Mesendoderm (in vitro differentiated cells): ENCODE results near the gene CACNB2.
A peak's percentile ranks its signal among the peaks of the same experiment; 100 is the strongest.

Experiments
- DNase-seq: peaks from one replicate; pipeline ENCODE4 v3.0.0; 2013
- H2AK5ac ChIP-seq: 2 replicates; pipeline ENCODE4 v1.6.1; 2013; ENCODE audit warnings: low read length, inconsistent platforms
- H2BK120ac ChIP-seq: 2 replicates; pipeline ENCODE4 v1.6.1; 2013; ENCODE audit warnings: low read depth, mild to moderate bottlenecking, low read length, moderate library complexity, mixed read lengths
- H2BK15ac ChIP-seq: replicated peaks from 2 replicates; pipeline ENCODE4 v1.6.1; 2013; ENCODE audit warnings: low read depth, mild to moderate bottlenecking, moderate library complexity
- H2BK5ac ChIP-seq: 2 replicates; pipeline ENCODE4 v1.6.1; 2013; ENCODE audit warnings: low read length, inconsistent platforms
- H3K18ac ChIP-seq: 2 replicates; pipeline ENCODE4 v1.6.1; 2013; ENCODE audit warnings: mild to moderate bottlenecking, low read length, mixed read lengths
- H3K23ac ChIP-seq: one replicate; pipeline ENCODE4 v1.6.1; 2013; ENCODE audit warnings: low read length
- H3K27ac ChIP-seq: 2 replicates; pipeline ENCODE4 v1.5.1; 2013; ENCODE audit warnings: low read depth, mild to moderate bottlenecking, inconsistent platforms, low read length, moderate library complexity
- H3K27me3 ChIP-seq: 2 replicates; pipeline ENCODE4 v1.6.1; 2013; ENCODE audit warnings: low read length, control low read depth, mild to moderate bottlenecking, inconsistent platforms; ENCODE audit not compliant: insufficient read depth, poor library complexity
- H3K36me3 ChIP-seq: 2 replicates; pipeline ENCODE4 v1.6.1; 2013; ENCODE audit warnings: low read length, inconsistent platforms; ENCODE audit not compliant: control insufficient read depth, insufficient read depth
- H3K4ac ChIP-seq: one replicate; pipeline ENCODE4 v1.6.1; 2013; ENCODE audit warnings: low read depth, mild to moderate bottlenecking, low read length, moderate library complexity
- H3K4me1 ChIP-seq: 2 replicates; pipeline ENCODE4 v1.6.1; 2013; ENCODE audit warnings: low read depth, low read length, inconsistent platforms; ENCODE audit not compliant: control insufficient read depth
- H3K4me2 ChIP-seq: 2 replicates; pipeline ENCODE4 v1.6.1; 2013; ENCODE audit warnings: low read length
- H3K4me3 ChIP-seq: 2 replicates; pipeline ENCODE4 v1.5.1; 2013; ENCODE audit warnings: mild to moderate bottlenecking, low read length
- H3K56ac ChIP-seq: one replicate; pipeline ENCODE4 v1.6.1; 2013; ENCODE audit warnings: low read length
- H3K79me1 ChIP-seq: 2 replicates; pipeline ENCODE4 v1.6.1; 2013; ENCODE audit warnings: low read length, inconsistent platforms
- H3K79me2 ChIP-seq: 2 replicates; pipeline ENCODE4 v1.6.1; 2013; ENCODE audit warnings: mild to moderate bottlenecking, low read length; ENCODE audit not compliant: control insufficient read depth, insufficient read depth
- H3K9ac ChIP-seq: 2 replicates; pipeline ENCODE4 v1.6.1; 2013; ENCODE audit warnings: low read length, inconsistent platforms
- H4K5ac ChIP-seq: one replicate; pipeline ENCODE4 v1.6.1; 2013; ENCODE audit warnings: low read length
- H4K8ac ChIP-seq: one replicate; pipeline ENCODE4 v1.6.1; 2013; ENCODE audit warnings: low read depth, mild to moderate bottlenecking, control low read depth, low read length, moderate library complexity
- WGBS: extraction: QIAGEN DNeasy Blood & Tissue Kit; methylation state at CpG from one replicate; pipeline ENCODE4 v1.1.7; 2013; ENCODE audit warnings: low lambda C conversion rate, missing lambda C conversion rate; ENCODE audit not compliant: insufficient coverage; ENCODE audit errors: extremely low coverage; 5-methylcytosine and 5-hydroxymethylcytosine counted together

CACNB2 gene

GRCh38 chr10:18368273-18368672, 228.0 kb downstream of the CACNB2 start:
- DNase-seq, result no peak
- no peak overlapping the region for H4K5ac ChIP-seq
- H3K18ac ChIP-seq, result no peak overlapping the region
- no CpG with 5 or more reads among the region's 3 CpGs for WGBS
- H3K4me3 ChIP-seq, result no peak overlapping the region
- H3K4ac ChIP-seq, result no peak overlapping the region
- H3K27me3 ChIP-seq, result no peaks in the 10 kb centered on the region
- no peak overlapping the region for H2BK15ac ChIP-seq
- H3K4me2 ChIP-seq, result no peak overlapping the region
- no peak overlapping the region for H2BK5ac ChIP-seq
- H3K23ac ChIP-seq, result no peak overlapping the region
- no peaks in the 10 kb centered on the region for H3K36me3 ChIP-seq
- H2AK5ac ChIP-seq, result no peak overlapping the region
- no peaks in the 10 kb centered on the region for H3K4me1 ChIP-seq
- H3K9ac ChIP-seq, result no peak overlapping the region
- H4K8ac ChIP-seq, result no peak overlapping the region
- H3K27ac ChIP-seq, result no peak overlapping the region
- H3K79me1 ChIP-seq, result no peaks in the 10 kb centered on the region
- H2BK120ac ChIP-seq, result no peak overlapping the region
- H3K56ac ChIP-seq, result no peak overlapping the region
- H3K79me2 ChIP-seq, result no peaks in the 10 kb centered on the region

DNA sequence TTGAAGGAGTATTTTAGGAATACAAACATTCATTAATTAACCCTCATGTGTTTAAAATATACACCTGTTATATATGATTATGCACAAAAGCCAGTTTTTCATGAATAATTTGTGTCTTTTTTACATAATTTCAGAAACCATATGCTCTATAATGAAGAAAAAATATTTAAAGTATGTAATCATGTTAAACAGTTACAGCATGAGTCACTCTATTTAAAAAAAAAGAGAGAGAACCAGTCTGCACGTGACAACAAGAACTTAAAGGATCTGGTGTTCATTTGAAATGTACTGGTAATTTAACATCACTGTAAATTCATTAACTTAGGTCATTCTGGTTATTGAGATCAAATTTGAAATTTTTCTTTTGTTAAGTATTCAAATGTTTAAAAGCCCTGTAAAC, 228.5 kb downstream of the CACNB2 start:
- Histone ChIP-seq H3K36me3 (no peaks in the 10 kb centered on the region), H3K18ac (no peak overlapping the region), H3K9ac (no peak overlapping the region), H3K27me3 (no peaks in the 10 kb centered on the region), H3K23ac (no peak overlapping the region), H3K27ac (no peak overlapping the region), H3K4ac (no peak overlapping the region), H4K5ac (no peak overlapping the region), H3K79me1 (no peaks in the 10 kb centered on the region), H2BK15ac (no peak overlapping the region), H4K8ac (no peak overlapping the region), H3K56ac (no peak overlapping the region), H2AK5ac (no peak overlapping the region), H3K4me2 (no peak overlapping the region), H2BK5ac (no peak overlapping the region), H3K4me3 (no peak overlapping the region), H3K79me2 (no peaks in the 10 kb centered on the region), H2BK120ac (no peak overlapping the region), H3K4me1 (no peaks in the 10 kb centered on the region)
- no peak for DNase-seq
- no CpG with 5 or more reads among the region's 1 CpG for WGBS

GRCh38 chr10:18369859-18370473, 229.7 kb downstream of the CACNB2 start:
- H3K79me2 ChIP-seq, result no peaks in the 10 kb centered on the region
- no peak overlapping the region for H2BK15ac ChIP-seq
- no peaks in the 10 kb centered on the region for H3K27me3 ChIP-seq
- no peak overlapping the region for H3K27ac ChIP-seq
- H3K4me3 ChIP-seq, result no peak overlapping the region
- no peak overlapping the region for H3K4me2 ChIP-seq
- no peak overlapping the region for H2BK120ac ChIP-seq
- H4K5ac ChIP-seq, result no peak overlapping the region
- no peak overlapping the region for H3K4ac ChIP-seq
- no peaks in the 10 kb centered on the region for H3K4me1 ChIP-seq
- DNase-seq, result no peak
- H3K56ac ChIP-seq, result no peak overlapping the region
- H4K8ac ChIP-seq, result no peak overlapping the region
- no peak overlapping the region for H3K23ac ChIP-seq
- no peak overlapping the region for H2AK5ac ChIP-seq
- H3K18ac ChIP-seq, result no peak overlapping the region
- WGBS, result no CpG with 5 or more reads among the region's 4 CpGs
- H3K79me1 ChIP-seq, result no peaks in the 10 kb centered on the region
- no peak overlapping the region for H2BK5ac ChIP-seq
- no peaks in the 10 kb centered on the region for H3K36me3 ChIP-seq
- H3K9ac ChIP-seq, result no peak overlapping the region

DNA sequence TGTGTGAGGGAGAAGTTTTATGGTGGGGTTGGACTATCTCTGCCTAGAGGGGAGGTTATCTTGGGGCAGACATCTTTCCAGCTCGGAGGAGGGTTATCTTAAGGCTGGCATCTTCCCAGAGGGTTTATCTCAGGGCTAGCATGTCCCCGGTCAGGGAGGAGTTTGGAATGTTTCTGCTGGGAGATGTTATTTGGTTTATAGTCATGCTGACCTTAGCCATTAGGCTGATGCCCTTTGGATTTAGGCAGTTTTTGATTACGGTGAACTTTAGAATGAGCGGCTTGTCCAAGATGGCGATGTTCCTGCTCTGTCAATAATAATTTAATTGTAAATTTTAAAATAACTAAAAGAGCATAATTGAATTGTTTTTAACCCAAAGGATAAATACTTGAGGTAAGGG, 236.4 kb downstream of the CACNB2 start:
- Histone ChIP-seq H3K79me2 (no peaks in the 10 kb centered on the region), H3K4me3 (no peak overlapping the region), H3K4ac (no peak overlapping the region), H3K56ac (no peak overlapping the region), H3K18ac (no peak overlapping the region), H2AK5ac (no peak overlapping the region), H3K9ac (no peak overlapping the region), H3K4me1 (no peaks in the 10 kb centered on the region), H4K5ac (no peak overlapping the region), H3K27me3 (no peaks in the 10 kb centered on the region), H2BK120ac (no peak overlapping the region), H3K79me1 (no peaks in the 10 kb centered on the region), H4K8ac (no peak overlapping the region), H2BK15ac (no peak overlapping the region), H3K23ac (no peak overlapping the region), H3K27ac (no peak overlapping the region), H3K36me3 (no peaks in the 10 kb centered on the region), H2BK5ac (no peak overlapping the region), H3K4me2 (no peak overlapping the region)
- WGBS, result no CpG with 5 or more reads among the region's 5 CpGs
- DNase-seq, result peak; percentile 4

GRCh38 chr10:18377898-18378297, 237.7 kb downstream of the CACNB2 start:
- Histone ChIP-seq H2AK5ac (no peak overlapping the region), H4K8ac (no peak overlapping the region), H3K4me1 (no peaks in the 10 kb centered on the region), H4K5ac (no peak overlapping the region), H3K36me3 (no peaks in the 10 kb centered on the region), H2BK120ac (no peak overlapping the region), H3K9ac (no peak overlapping the region), H2BK15ac (no peak overlapping the region), H3K27ac (no peak overlapping the region), H3K27me3 (no peaks in the 10 kb centered on the region), H2BK5ac (no peak overlapping the region), H3K18ac (no peak overlapping the region), H3K79me2 (no peaks in the 10 kb centered on the region), H3K4me3 (no peak overlapping the region), H3K56ac (no peak overlapping the region), H3K23ac (no peak overlapping the region), H3K4me2 (no peak overlapping the region), H3K79me1 (no peaks in the 10 kb centered on the region), H3K4ac (no peak overlapping the region)
- WGBS, result no CpG with 5 or more reads among the region's 2 CpGs
- peak; percentile 17 for DNase-seq

GRCh38 chr10:18378766-18379165, 238.5 kb downstream of the CACNB2 start:
- WGBS, result no CpG with 5 or more reads among the region's 2 CpGs
- Histone ChIP-seq H3K27ac (no peak overlapping the region), H3K56ac (no peak overlapping the region), H3K4ac (no peak overlapping the region), H3K79me2 (no peaks in the 10 kb centered on the region), H2BK15ac (no peak overlapping the region), H3K36me3 (no peaks in the 10 kb centered on the region), H3K23ac (no peak overlapping the region), H4K8ac (no peak overlapping the region), H3K4me2 (no peak overlapping the region), H3K18ac (no peak overlapping the region), H2BK5ac (no peak overlapping the region), H4K5ac (no peak overlapping the region), H3K9ac (no peak overlapping the region), H3K4me3 (no peak overlapping the region), H3K27me3 (no peaks in the 10 kb centered on the region), H2AK5ac (no peak overlapping the region), H2BK120ac (no peak overlapping the region), H3K79me1 (no peaks in the 10 kb centered on the region), H3K4me1 (no peaks in the 10 kb centered on the region)
- DNase-seq, result no peak
